ENCODE data around the gene CHST7. TPM values are rescaled to one million over a fixed set of nuclear protein-coding genes. Genes with fewer than 3 reads are reported as not detected.
A peak's percentile ranks its signal among the peaks of the same experiment; 100 is the strongest.

The CHST7 gene
- polyA plus RNA-seq, 1 donor = 6.2 TPM

- DNase-seq = no peak
Measured at GRCh38 chrX:46610070-46610658, 36.6 kb downstream of the CHST7 start.

GRCh38 chrX:46611658-46612362, 38.2 kb downstream of the CHST7 start:
- no peak for DNase-seq

GRCh38 chrX:46617906-46618305, 44.3 kb downstream of the CHST7 start:
- DNase-seq = no peak

GRCh38 chrX:46618947-46619346, 45.4 kb downstream of the CHST7 start:
- no peak for DNase-seq

GRCh38 chrX:46620505-46620904, 46.9 kb downstream of the CHST7 start:
- DNase-seq = no peak

GRCh38 chrX:46621572-46621971, 48.0 kb downstream of the CHST7 start:
- DNase-seq = no peak

GRCh38 chrX:46624090-46624786, 50.7 kb downstream of the CHST7 start:
- DNase-seq = no peak

GRCh38 chrX:46626566-46626965, 53.0 kb downstream of the CHST7 start:
- DNase-seq = no peak

GRCh38 chrX:46627062-46627461, 53.5 kb downstream of the CHST7 start:
- no peak for DNase-seq

GRCh38 chrX:46627711-46628419, 54.3 kb downstream of the CHST7 start:
- peak; percentile 29 for DNase-seq

- peak; percentile 29 for DNase-seq
Measured at GRCh38 chrX:46628460-46629371, 55.2 kb downstream of the CHST7 start.

- DNase-seq = no peak
Measured at GRCh38 chrX:46630141-46630540, 56.6 kb downstream of the CHST7 start.

- no peak for DNase-seq
Measured at GRCh38 chrX:46634577-46634976, 61.0 kb downstream of the CHST7 start.

GRCh38 chrX:46635186-46635585, 61.6 kb downstream of the CHST7 start:
- no peak for DNase-seq

GRCh38 chrX:46636223-46636622, 62.7 kb downstream of the CHST7 start:
- no peak for DNase-seq

GRCh38 chrX:46637938-46638337, 64.4 kb downstream of the CHST7 start:
- DNase-seq = no peak

- no peak for DNase-seq
Measured at GRCh38 chrX:46642145-46642544, 68.6 kb downstream of the CHST7 start.

- DNase-seq = no peak
Measured at GRCh38 chrX:46643636-46644035, 70.1 kb downstream of the CHST7 start.

GRCh38 chrX:46645614-46646013, 72.0 kb downstream of the CHST7 start:
- DNase-seq = no peak

- no peak for DNase-seq
Measured at GRCh38 chrX:46647251-46647650, 73.7 kb downstream of the CHST7 start.

Measured in hindlimb muscle (tissue), 1 donor.